Adipocyte (in vitro differentiated cells): ENCODE data around the gene EDN2.

Source experiments
- DNase-seq: peaks from one replicate; pipeline ENCODE4 v3.0.0-alpha.2; 2015; ENCODE audit warnings: low read depth
- H3K27me3 ChIP-seq: replicated peaks from 2 replicates; pipeline ENCODE4 v1.7.0; 2013; ENCODE audit warnings: mild to moderate bottlenecking, low read length, moderate library complexity; ENCODE audit not compliant: control insufficient read depth, insufficient read depth
- H3K36me3 ChIP-seq: 2 replicates; pipeline ENCODE4 v1.7.0; 2013; ENCODE audit warnings: low read length, mild to moderate bottlenecking, moderate library complexity; ENCODE audit not compliant: control insufficient read depth, insufficient read depth, severe bottlenecking
- H3K4me1 ChIP-seq: 2 replicates; pipeline ENCODE4 v1.7.0; 2013; ENCODE audit warnings: mild to moderate bottlenecking, low read length, moderate library complexity; ENCODE audit not compliant: control insufficient read depth, insufficient read depth
- H3K4me3 ChIP-seq: 2 replicates; pipeline ENCODE4 v1.7.0; 2013; ENCODE audit warnings: mild to moderate bottlenecking, low read length, moderate library complexity
- H3K9ac ChIP-seq: 2 replicates; pipeline ENCODE4 v1.7.0; 2013; ENCODE audit warnings: mild to moderate bottlenecking, low read length, moderate library complexity
- H3K9me3 ChIP-seq: 2 replicates; pipeline ENCODE4 v1.7.0; 2013; ENCODE audit warnings: mild to moderate bottlenecking, low read length, moderate library complexity; ENCODE audit not compliant: control insufficient read depth

Gene EDN2

DNA sequence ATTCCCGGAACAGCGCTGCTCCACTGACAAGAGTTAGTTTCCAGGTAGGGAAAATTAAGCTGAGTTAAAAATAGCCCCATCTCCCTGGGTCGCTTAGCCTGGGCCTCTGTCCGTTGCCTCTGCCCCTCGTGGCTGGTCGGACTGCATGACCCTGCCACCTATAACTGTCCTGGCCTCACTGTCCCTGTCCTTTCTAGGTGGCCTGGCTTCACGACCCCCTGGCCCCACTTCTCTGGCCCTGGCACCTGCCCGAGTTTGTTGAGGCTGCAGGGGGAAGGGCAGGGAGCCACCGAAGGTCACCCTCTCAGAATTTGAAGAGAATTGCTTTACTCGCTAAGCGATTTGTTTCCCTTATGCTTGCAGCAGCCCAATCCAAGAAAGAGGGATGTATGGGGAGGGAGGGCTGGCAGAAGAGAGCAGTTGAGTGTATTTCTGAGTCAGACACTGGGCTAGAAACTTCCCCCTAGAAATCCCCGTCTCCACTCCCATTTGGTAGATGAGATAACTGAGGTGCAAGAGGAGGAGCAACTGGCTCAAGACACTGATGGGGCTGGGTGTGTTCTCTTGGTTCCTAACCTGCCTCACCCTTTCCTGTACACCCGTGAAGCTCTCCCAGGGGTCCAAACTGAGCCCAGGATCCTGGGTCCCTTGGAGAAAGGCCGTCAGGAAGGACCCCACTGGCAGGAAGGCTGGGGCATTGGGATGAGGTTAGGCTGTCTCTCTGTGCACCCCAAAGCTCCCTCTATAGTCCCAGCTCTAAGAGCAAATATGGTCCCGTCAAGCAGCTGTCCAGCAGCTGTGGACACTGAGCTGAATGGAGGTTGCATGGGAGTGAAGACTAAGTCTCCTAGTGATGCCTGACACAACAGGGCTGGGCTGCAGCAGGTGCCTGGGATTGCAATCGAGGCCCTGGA, 2.9 kb upstream of the EDN2 start:
- H3K4me1 ChIP-seq, result peaks cover 10% of the 10 kb centered on the region
- H3K9ac ChIP-seq, result no peak overlapping the region
- DNase-seq, result no peak
- peaks cover 15% of the 10 kb centered on the region for H3K27me3 ChIP-seq
- no peaks in the 10 kb centered on the region for H3K36me3 ChIP-seq
- no peaks in the 10 kb centered on the region for H3K9me3 ChIP-seq
- H3K4me3 ChIP-seq, result no peak overlapping the region

- Histone ChIP-seq H3K9me3 (no peaks in the 10 kb centered on the region), H3K4me1 (peaks cover 10% of the 10 kb centered on the region), H3K27me3 (peaks cover 15% of the 10 kb centered on the region), H3K4me3 (no peak overlapping the region), H3K9ac (no peak overlapping the region), H3K36me3 (no peaks in the 10 kb centered on the region)
- DNase-seq, result peak; percentile 69
Measured at GRCh38 chr1:41486371-41487125, 2.1 kb upstream of the EDN2 start.

- peaks cover 15% of the 10 kb centered on the region for H3K27me3 ChIP-seq
- no peaks in the 10 kb centered on the region for H3K36me3 ChIP-seq
- no peak overlapping the region for H3K9ac ChIP-seq
- no peak for DNase-seq
- H3K4me1 ChIP-seq, result peaks cover 10% of the 10 kb centered on the region
- no peaks in the 10 kb centered on the region for H3K9me3 ChIP-seq
- no peak overlapping the region for H3K4me3 ChIP-seq
Measured at GRCh38 chr1:41486053-41486370, 1.5 kb upstream of the EDN2 start.

DNA sequence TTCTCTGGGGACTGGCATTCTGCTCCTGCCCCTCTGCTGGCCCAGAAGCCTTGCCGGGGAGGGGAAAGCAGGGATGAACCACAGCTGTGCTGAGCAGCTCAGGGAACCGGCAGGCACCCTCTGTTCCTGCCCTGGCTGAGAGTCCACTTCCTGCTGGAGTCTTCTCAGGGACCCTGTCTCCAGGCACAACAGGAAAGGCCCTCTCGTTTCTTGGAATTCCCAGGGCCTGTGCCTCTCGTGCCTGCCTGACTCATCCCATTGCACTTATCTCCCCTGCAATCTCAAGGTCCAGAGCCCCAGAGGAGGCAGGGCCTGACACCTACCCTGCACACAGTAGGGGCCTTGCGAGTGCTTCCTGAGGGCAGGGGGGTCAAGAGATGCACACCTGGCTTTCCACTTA, 1.1 kb upstream of the EDN2 start:
- H3K4me3 ChIP-seq, result no peak overlapping the region
- peaks cover 15% of the 10 kb centered on the region for H3K27me3 ChIP-seq
- no peaks in the 10 kb centered on the region for H3K36me3 ChIP-seq
- H3K9ac ChIP-seq, result no peak overlapping the region
- peak; percentile 59 for DNase-seq
- no peaks in the 10 kb centered on the region for H3K9me3 ChIP-seq
- peaks cover 10% of the 10 kb centered on the region for H3K4me1 ChIP-seq

DNA sequence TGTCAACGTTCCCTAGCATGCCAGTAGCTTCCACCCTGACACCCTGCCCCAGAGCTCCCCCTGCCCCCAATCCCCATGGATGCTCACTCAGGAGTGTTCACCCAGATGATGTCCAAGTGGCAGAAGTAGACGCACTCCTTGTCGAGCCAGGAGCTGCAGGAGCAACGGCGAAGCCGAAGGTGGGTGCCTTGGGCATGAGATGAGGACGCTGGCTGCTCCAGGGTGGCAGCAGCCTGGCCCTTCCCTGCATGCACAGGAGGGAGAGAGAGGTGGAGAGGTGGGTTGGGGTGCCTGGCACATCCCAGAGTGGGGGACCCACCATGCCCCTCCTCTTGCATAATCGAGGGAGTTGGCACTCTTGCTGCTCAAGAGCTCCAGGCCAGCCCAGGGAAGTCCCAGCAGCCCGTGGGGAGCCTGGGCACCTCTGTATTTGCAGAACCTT, 502 bp downstream of the EDN2 start:
- Histone ChIP-seq H3K4me3 (no peak overlapping the region), H3K9ac (no peak overlapping the region), H3K27me3 (peaks cover 15% of the 10 kb centered on the region), H3K36me3 (no peaks in the 10 kb centered on the region), H3K9me3 (no peaks in the 10 kb centered on the region), H3K4me1 (peaks cover 14% of the 10 kb centered on the region)
- DNase-seq, result no peak

- no peaks in the 10 kb centered on the region for H3K9me3 ChIP-seq
- H3K4me3 ChIP-seq, result no peak overlapping the region
- H3K9ac ChIP-seq, result no peak overlapping the region
- peaks cover 15% of the 10 kb centered on the region for H3K27me3 ChIP-seq
- no peak for DNase-seq
- H3K36me3 ChIP-seq, result no peaks in the 10 kb centered on the region
- peaks cover 22% of the 10 kb centered on the region for H3K4me1 ChIP-seq
Measured at GRCh38 chr1:41483001-41483850, 1.3 kb downstream of the EDN2 start.

DNA sequence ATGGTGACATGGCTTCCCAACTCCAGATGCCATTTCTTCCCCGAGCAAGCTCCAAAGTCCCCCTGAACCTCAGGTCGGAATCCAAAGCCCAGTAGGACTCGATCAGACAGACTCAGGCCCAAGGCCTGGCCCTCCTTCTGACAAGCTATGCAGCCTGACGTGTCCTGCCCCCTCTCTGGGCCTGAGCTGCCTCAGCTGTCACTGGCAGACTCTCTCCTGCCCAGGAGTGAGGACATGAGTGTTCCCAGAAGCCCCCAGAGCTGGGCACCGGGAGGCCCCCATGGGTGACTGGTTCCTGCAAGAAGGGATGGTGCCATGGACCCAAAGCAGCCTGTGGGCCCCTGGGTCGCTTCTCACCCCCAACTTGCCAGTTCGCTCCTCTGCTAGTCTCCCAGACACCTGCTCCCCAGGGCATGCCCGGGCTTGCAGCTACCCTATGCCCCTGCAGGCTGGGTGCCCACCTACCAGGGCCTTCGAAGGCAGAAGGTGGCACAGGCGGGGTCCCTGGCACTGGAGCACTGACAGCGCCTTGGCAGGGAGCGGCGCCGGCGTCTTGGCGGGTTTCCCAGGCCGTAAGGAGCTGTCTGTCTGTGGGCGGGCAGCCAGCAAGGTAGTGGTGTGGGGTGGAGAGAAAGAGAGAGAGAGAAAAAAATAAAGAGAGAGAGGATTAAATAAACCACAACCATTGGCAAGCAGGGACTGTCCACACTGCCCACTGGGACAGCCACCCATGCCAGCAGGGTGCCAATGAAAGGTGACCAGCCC, 2.3 kb downstream of the EDN2 start:
- Histone ChIP-seq H3K36me3 (no peaks in the 10 kb centered on the region), H3K9me3 (no peaks in the 10 kb centered on the region), H3K9ac (no peak overlapping the region), H3K4me3 (no peak overlapping the region), H3K27me3 (peaks cover 10% of the 10 kb centered on the region), H3K4me1 (peaks cover 22% of the 10 kb centered on the region)
- no peak for DNase-seq

DNA sequence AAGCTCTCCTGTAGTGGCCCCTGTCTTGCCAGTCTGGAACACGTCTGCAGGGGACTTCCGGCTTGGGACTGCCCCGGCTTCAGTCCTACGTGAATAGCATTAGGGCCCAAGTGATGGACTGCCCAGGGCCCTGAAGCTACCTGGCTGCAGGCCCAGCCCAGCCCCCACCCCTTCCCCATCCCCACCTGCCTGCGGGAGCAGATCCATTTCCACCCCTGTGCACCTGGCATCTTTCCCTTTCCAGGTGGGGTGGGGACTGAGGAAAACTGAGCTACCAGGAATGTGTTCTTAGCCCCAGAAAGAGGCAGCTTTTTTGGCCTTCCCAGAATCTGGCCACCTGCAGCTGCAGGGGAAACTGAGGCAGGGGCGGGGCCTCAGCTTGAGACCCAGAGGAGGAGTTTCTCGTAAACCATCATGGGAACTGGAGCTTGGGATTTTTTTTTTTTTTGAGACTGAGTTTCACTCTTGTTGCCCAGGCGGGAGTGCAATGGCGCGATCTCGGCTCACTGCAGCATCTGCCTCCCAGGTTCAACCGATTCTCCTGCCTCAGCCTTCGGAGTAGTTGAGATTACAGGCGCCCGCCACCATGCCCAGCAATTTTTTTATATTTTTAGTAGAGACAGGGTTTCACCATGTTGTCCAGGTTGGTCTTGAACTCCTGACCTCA, 3.2 kb downstream of the EDN2 start:
- Histone ChIP-seq H3K27me3 (peaks cover 6% of the 10 kb centered on the region), H3K4me1 (peaks cover 24% of the 10 kb centered on the region), H3K9ac (no peak overlapping the region)

DNA sequence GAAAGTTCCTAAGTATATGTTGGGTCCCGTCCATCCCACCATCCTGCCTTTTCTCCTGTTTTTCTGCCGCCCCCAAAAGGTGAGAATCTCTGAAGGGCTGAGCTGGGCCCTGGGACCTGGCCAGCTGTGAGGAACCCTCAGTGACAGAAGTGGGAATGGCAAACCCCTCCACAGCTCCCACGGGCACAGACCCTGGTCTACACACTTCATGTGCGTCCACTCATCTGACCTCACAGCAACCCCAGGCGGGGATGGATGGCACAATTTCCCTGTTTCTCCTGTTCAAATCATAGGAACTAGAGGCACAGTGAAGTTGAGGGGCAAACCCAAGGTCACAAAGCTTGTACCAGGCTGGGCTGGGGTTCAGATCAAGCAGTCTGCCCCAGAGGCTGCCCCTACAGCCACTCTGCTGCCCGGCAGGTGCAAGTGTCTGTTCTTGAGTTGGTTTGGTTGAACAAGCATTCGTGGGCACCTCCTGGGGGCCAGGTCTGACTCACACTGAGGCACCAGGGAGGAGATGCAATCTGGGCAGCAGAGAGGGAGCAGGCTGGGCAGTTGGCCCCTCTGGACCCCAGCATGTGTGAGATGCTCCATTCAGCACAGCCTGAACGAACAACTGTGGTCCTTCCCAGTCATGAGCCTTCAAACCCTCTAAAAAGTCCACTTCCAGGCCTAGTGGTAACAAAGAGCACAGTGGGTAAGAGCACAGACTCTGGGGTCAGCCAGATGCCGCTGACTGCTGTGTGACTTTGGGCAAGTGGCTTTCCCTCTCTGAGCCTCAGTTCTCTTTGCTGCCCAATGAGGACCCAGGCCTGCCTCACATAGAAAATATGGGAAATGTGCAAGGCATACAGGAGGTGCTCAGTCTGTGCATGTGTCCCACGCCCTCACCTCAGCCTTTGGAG, 4.0 kb downstream of the EDN2 start:
- Histone ChIP-seq H3K4me1 (peaks cover 27% of the 10 kb centered on the region), H3K36me3 (no peaks in the 10 kb centered on the region), H3K9me3 (no peaks in the 10 kb centered on the region), H3K27me3 (peaks cover 6% of the 10 kb centered on the region), H3K4me3 (no peak overlapping the region), H3K9ac (no peak overlapping the region)
- DNase-seq, result no peak

More for the DNA sequence above, 3.2 kb downstream of the EDN2 start:
- H3K4me3 ChIP-seq, result no peak overlapping the region
- no peaks in the 10 kb centered on the region for H3K36me3 ChIP-seq
- DNase-seq, result no peak
- H3K9me3 ChIP-seq, result no peaks in the 10 kb centered on the region
